ENCODE measurements around the gene DOCK3.

DOCK3 gene

DNA sequence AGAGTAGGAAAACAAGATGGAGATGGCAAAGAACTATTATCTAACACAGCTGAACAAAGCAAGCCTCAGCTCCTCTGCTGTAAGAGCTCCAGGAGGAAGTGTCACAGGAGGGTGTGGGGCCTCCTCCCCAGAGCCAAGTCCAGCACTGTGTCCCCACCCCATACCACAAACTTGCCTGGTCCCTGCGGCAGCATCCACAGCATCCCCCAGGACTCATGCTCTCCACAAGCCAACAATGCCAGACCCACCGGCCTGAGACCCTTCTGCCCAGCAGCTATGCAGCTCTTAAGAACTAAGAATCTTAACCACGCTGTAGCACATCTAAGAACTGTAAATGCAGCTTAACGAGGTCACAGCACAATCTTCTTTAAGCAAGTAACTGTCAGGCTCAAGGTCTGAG is 725.4 kb downstream of the DOCK3 start:
- no peak overlapping the region for H3K4me3 ChIP-seq (ENCODE audit: low read depth in 1 of 2, low read length in 2 of 2)
- H3K27ac ChIP-seq (ENCODE audit: low read length) = no peak overlapping the region
- H3K9me3 ChIP-seq (ENCODE audit: control insufficient read depth in 1 of 2, low read length in 2 of 2) = no peaks in the 10 kb centered on the region
- H3K36me3 ChIP-seq (ENCODE audit: control insufficient read depth in 1 of 2, insufficient read depth in 2 of 2, low read length in 2 of 2) = peaks cover 45 to 51% of the 10 kb centered on the region in 2 donors
- peaks cover 0 to 4% of the 10 kb centered on the region in 2 donors for H3K4me1 ChIP-seq (ENCODE audit: control insufficient read depth in 1 of 2, insufficient read depth in 2 of 2, low read length in 2 of 2)
- H3K27me3 ChIP-seq (ENCODE audit: low read depth, low read length) = no peaks in the 10 kb centered on the region

- H3K9me3 ChIP-seq (ENCODE audit: control insufficient read depth in 1 of 2, low read length in 2 of 2) = no peaks in the 10 kb centered on the region
- H3K4me1 ChIP-seq (ENCODE audit: control insufficient read depth in 1 of 2, insufficient read depth in 2 of 2, low read length in 2 of 2) = no peaks in the 10 kb centered on the region
- no peak overlapping the region for H3K4me3 ChIP-seq (ENCODE audit: low read depth in 1 of 2, low read length in 2 of 2)
- H3K27me3 ChIP-seq (ENCODE audit: low read depth, low read length) = no peaks in the 10 kb centered on the region
- peaks cover 34 to 36% of the 10 kb centered on the region in 2 donors for H3K36me3 ChIP-seq (ENCODE audit: control insufficient read depth in 1 of 2, insufficient read depth in 2 of 2, low read length in 2 of 2)
- H3K27ac ChIP-seq (ENCODE audit: low read length) = no peak overlapping the region
Observed at GRCh38 chr3:51401735-51402134, 727.0 kb downstream of the DOCK3 start.

- H3K9me3 ChIP-seq (ENCODE audit: control insufficient read depth in 1 of 2, low read length in 2 of 2) = no peaks in the 10 kb centered on the region
- no peaks in the 10 kb centered on the region for H3K27me3 ChIP-seq (ENCODE audit: low read depth, low read length)
- H3K4me1 ChIP-seq (ENCODE audit: control insufficient read depth in 1 of 2, insufficient read depth in 2 of 2, low read length in 2 of 2) = no peaks in the 10 kb centered on the region
- no peak overlapping the region for H3K4me3 ChIP-seq (ENCODE audit: low read depth in 1 of 2, low read length in 2 of 2)
- H3K27ac ChIP-seq (ENCODE audit: low read length) = no peak overlapping the region
- peaks cover 28 to 32% of the 10 kb centered on the region in 2 donors for H3K36me3 ChIP-seq (ENCODE audit: control insufficient read depth in 1 of 2, insufficient read depth in 2 of 2, low read length in 2 of 2)
Observed at GRCh38 chr3:51403675-51404074, 728.9 kb downstream of the DOCK3 start.

GRCh38 chr3:51408021-51408420 is 733.3 kb downstream of the DOCK3 start:
- Histone ChIP-seq H3K27ac (ENCODE audit: low read length) (no peak overlapping the region), H3K36me3 (ENCODE audit: control insufficient read depth in 1 of 2, insufficient read depth in 2 of 2, low read length in 2 of 2) (peaks cover 30 to 36% of the 10 kb centered on the region in 2 donors), H3K27me3 (ENCODE audit: low read depth, low read length) (no peaks in the 10 kb centered on the region), H3K9me3 (ENCODE audit: control insufficient read depth in 1 of 2, low read length in 2 of 2) (no peaks in the 10 kb centered on the region), H3K4me3 (ENCODE audit: low read depth in 1 of 2, low read length in 2 of 2) (no peak overlapping the region), H3K4me1 (ENCODE audit: control insufficient read depth in 1 of 2, insufficient read depth in 2 of 2, low read length in 2 of 2) (no peaks in the 10 kb centered on the region)

DNA sequence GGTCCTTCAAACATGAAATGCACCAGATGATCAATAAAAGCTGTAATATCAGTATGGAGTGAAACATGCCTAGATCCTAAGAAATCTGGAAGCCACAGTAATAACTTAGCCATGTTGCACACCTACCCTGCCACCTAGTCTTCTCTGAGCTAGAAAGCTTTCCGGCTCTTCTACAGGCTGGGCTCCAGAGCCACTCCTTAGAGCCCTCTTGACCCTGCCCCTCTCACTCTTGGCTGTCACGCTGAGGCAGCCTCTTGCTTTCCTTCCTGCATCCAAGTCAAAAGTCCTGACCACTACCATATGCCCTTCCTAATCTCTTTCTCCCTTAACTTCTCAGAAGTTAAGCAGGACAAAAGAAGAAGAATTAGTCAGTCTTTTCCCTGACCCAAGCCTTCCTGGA is 734.1 kb downstream of the DOCK3 start:
- Histone ChIP-seq H3K27ac (ENCODE audit: low read length) (no peak overlapping the region), H3K4me3 (ENCODE audit: low read depth in 1 of 2, low read length in 2 of 2) (no peak overlapping the region), H3K36me3 (ENCODE audit: control insufficient read depth in 1 of 2, insufficient read depth in 2 of 2, low read length in 2 of 2) (peaks cover 32 to 42% of the 10 kb centered on the region in 2 donors), H3K27me3 (ENCODE audit: low read depth, low read length) (no peaks in the 10 kb centered on the region), H3K9me3 (ENCODE audit: control insufficient read depth in 1 of 2, low read length in 2 of 2) (no peaks in the 10 kb centered on the region), H3K4me1 (ENCODE audit: control insufficient read depth in 1 of 2, insufficient read depth in 2 of 2, low read length in 2 of 2) (no peaks in the 10 kb centered on the region)

- H3K9me3 ChIP-seq (ENCODE audit: control insufficient read depth in 1 of 2, low read length in 2 of 2) = no peaks in the 10 kb centered on the region
- H3K4me3 ChIP-seq (ENCODE audit: low read depth in 1 of 2, low read length in 2 of 2) = no peak overlapping the region
- H3K36me3 ChIP-seq (ENCODE audit: control insufficient read depth in 1 of 2, insufficient read depth in 2 of 2, low read length in 2 of 2) = peaks cover 35 to 45% of the 10 kb centered on the region in 2 donors
- no peaks in the 10 kb centered on the region for H3K4me1 ChIP-seq (ENCODE audit: control insufficient read depth in 1 of 2, insufficient read depth in 2 of 2, low read length in 2 of 2)
- H3K27me3 ChIP-seq (ENCODE audit: low read depth, low read length) = no peaks in the 10 kb centered on the region
- H3K27ac ChIP-seq (ENCODE audit: low read length) = no peak overlapping the region
Observed at GRCh38 chr3:51422211-51422610, 747.5 kb downstream of the DOCK3 start.

- Histone ChIP-seq H3K4me3 (ENCODE audit: low read depth in 1 of 2, low read length in 2 of 2) (no peak overlapping the region), H3K27ac (ENCODE audit: low read length) (no peak overlapping the region), H3K4me1 (ENCODE audit: control insufficient read depth in 1 of 2, insufficient read depth in 2 of 2, low read length in 2 of 2) (no peaks in the 10 kb centered on the region), H3K27me3 (ENCODE audit: low read depth, low read length) (no peaks in the 10 kb centered on the region), H3K36me3 (ENCODE audit: control insufficient read depth in 1 of 2, insufficient read depth in 2 of 2, low read length in 2 of 2) (peaks cover 17 to 36% of the 10 kb centered on the region in 2 donors), H3K9me3 (ENCODE audit: control insufficient read depth in 1 of 2, low read length in 2 of 2) (no peaks in the 10 kb centered on the region)
Observed at GRCh38 chr3:51426921-51427320, 752.2 kb downstream of the DOCK3 start.

DNA sequence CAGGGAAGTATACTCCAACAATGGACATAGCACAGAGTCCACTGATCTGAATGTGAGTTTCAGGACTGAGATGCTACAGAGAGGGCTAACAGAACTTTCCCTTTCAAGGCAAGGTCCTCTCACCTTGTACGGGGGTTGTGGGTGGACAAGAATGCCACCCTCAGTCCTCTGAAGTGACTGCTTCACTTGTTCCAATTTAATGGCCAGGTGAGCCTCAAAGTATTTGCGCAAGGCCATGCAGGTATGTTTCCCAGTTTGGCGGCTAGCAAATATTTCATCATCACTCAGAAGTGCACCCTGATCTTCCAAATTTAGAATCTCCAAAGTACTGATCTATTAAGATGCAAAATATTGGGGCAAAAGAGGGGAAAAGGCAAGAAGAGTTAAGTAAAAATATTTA is 754.4 kb downstream of the DOCK3 start:
- no peaks in the 10 kb centered on the region for H3K9me3 ChIP-seq (ENCODE audit: control insufficient read depth in 1 of 2, low read length in 2 of 2)
- no peak overlapping the region for H3K4me3 ChIP-seq (ENCODE audit: low read depth in 1 of 2, low read length in 2 of 2)
- no peak overlapping the region for H3K27ac ChIP-seq (ENCODE audit: low read length)
- H3K4me1 ChIP-seq (ENCODE audit: control insufficient read depth in 1 of 2, insufficient read depth in 2 of 2, low read length in 2 of 2) = no peaks in the 10 kb centered on the region
- H3K36me3 ChIP-seq (ENCODE audit: control insufficient read depth in 1 of 2, insufficient read depth in 2 of 2, low read length in 2 of 2) = peaks cover 13 to 36% of the 10 kb centered on the region in 2 donors
- H3K27me3 ChIP-seq (ENCODE audit: low read depth, low read length) = no peaks in the 10 kb centered on the region
